ENCODE results near the gene ELOVL3. TPM values are rescaled to one million over a fixed set of nuclear protein-coding genes. Genes with fewer than 3 reads are reported as not detected.

Gene ELOVL3
- total and polyA plus RNA-seq, 12 donors = 0.35 to 26.3 (median 0.93) TPM; not detected in 2

- no peak for TF ChIP-seq CTCF (IDR thresholded peaks at IDR 0.05)
- no peak for TF ChIP-seq POLR2A (IDR thresholded peaks at IDR 0.05)
- peaks cover 20 to 41% of the 10 kb centered on the region in 2 donors for H3K4me1 ChIP-seq (replicated peaks in 1 of 2)
- H3K9me3 ChIP-seq (replicated peaks in 1 of 3) = no peaks in the 10 kb centered on the region
- DNase-seq = no peak
- H3K4me3 ChIP-seq = no peak overlapping the region
- no peaks in the 10 kb centered on the region for H3K36me3 ChIP-seq (replicated peaks in 1 of 2)
- H3K27ac ChIP-seq = peak overlapping the region in 1 of 5 donors; percentile 28
- H3K27me3 ChIP-seq = no peaks in the 10 kb centered on the region
- intact Hi-C loops (cut with DNase I) = no loop called here
- WGBS, 4 donors = 37 to 53% (median 47%) methylated on average over 3 of the region's 3 CpGs
Measured at GRCh38 chr10:102269017-102269416, 42.9 kb downstream of the ELOVL3 start.

GRCh38 chr10:102274062-102274461, 48.0 kb downstream of the ELOVL3 start:
- Histone ChIP-seq H3K9me3 (replicated peaks in 1 of 3) (no peaks in the 10 kb centered on the region), H3K4me1 (replicated peaks in 1 of 2) (peaks cover 2 to 20% of the 10 kb centered on the region in 2 donors), H3K36me3 (replicated peaks in 1 of 2) (no peaks in the 10 kb centered on the region), H3K4me3 (no peak overlapping the region), H3K27ac (no peak overlapping the region), H3K27me3 (no peaks in the 10 kb centered on the region)
- DNase-seq = no peak
- intact Hi-C loops (cut with DNase I) = no loop called here
- 67 to 84% (median 72%) methylated on average over 1 of the region's 1 CpG; no CpG with 5 or more reads in 1 of the 4 donors for WGBS, 4 donors
- TF ChIP-seq CTCF (IDR thresholded peaks at IDR 0.05) (no peak), POLR2A (IDR thresholded peaks at IDR 0.05) (no peak)

- no peaks in the 10 kb centered on the region for H3K36me3 ChIP-seq (replicated peaks in 1 of 2)
- no peak overlapping the region for H3K27ac ChIP-seq
- no peak overlapping the region for H3K4me3 ChIP-seq
- TF ChIP-seq CTCF (IDR thresholded peaks at IDR 0.05) = no peak
- no peak for TF ChIP-seq POLR2A (IDR thresholded peaks at IDR 0.05)
- H3K9me3 ChIP-seq (replicated peaks in 1 of 3) = no peaks in the 10 kb centered on the region
- WGBS, 4 donors = 75 to 88% (median 86%) methylated on average over 2 of the region's 2 CpGs
- H3K27me3 ChIP-seq = no peaks in the 10 kb centered on the region
- H3K4me1 ChIP-seq (replicated peaks in 1 of 2) = peaks cover 8 to 27% of the 10 kb centered on the region in 2 donors
- DNase-seq = no peak
- intact Hi-C loops (cut with DNase I) = no loop called here
Measured at GRCh38 chr10:102275343-102275742, 49.2 kb downstream of the ELOVL3 start.

GRCh38 chr10:102279104-102279503, 53.0 kb downstream of the ELOVL3 start:
- H3K27me3 ChIP-seq = no peaks in the 10 kb centered on the region
- no peak for DNase-seq
- H3K27ac ChIP-seq = no peak overlapping the region
- intact Hi-C loops (cut with DNase I) = no loop called here
- H3K9me3 ChIP-seq (replicated peaks in 1 of 3) = no peaks in the 10 kb centered on the region
- H3K4me3 ChIP-seq = no peak overlapping the region
- TF ChIP-seq CTCF (IDR thresholded peaks at IDR 0.05) (no peak), POLR2A (IDR thresholded peaks at IDR 0.05) (no peak)
- H3K36me3 ChIP-seq (replicated peaks in 1 of 2) = no peaks in the 10 kb centered on the region
- H3K4me1 ChIP-seq (replicated peaks in 1 of 2) = peaks cover 11 to 32% of the 10 kb centered on the region in 2 donors

Other genes starting within 250 kb of the ELOVL3 start
- gene ARMH3, start 170.1 kb upstream of the ELOVL3 start, total RNA-seq = 10 to 100 TPM; 12.6 to 29.7 (median 18.2) TPM
- 10 to 100 TPM; 13.9 to 23.1 (median 16.7) TPM for gene ARMH3, start 170.1 kb upstream of the ELOVL3 start, polyA plus RNA-seq
- 10 to 100 TPM; 17.2 to 46.0 (median 25.1) TPM for gene HPS6, start 160.9 kb upstream of the ELOVL3 start, total RNA-seq
- 10 to 100 TPM in 1 of 3 donors, 1 to 10 TPM in 2; 4.5 to 13.0 (median 9.5) TPM for gene HPS6, start 160.9 kb upstream of the ELOVL3 start, polyA plus RNA-seq
- gene LDB1, start 105.9 kb upstream of the ELOVL3 start, total RNA-seq = 10 to 100 TPM; 24.1 to 68.0 (median 52.8) TPM
- 10 to 100 TPM; 24.7 to 76.9 (median 24.8) TPM for gene LDB1, start 105.9 kb upstream of the ELOVL3 start, polyA plus RNA-seq
- 10 to 100 TPM; 11.1 to 39.9 (median 19.0) TPM for gene PPRC1, start 93.3 kb upstream of the ELOVL3 start, total RNA-seq
- gene PPRC1, start 93.3 kb upstream of the ELOVL3 start, polyA plus RNA-seq = 10 to 100 TPM; 24.7 to 35.8 (median 35.2) TPM
- gene NOLC1, start 73.9 kb upstream of the ELOVL3 start, total RNA-seq = 10 to 100 TPM; 26.2 to 59.4 (median 33.3) TPM
- 100 to 1,000 TPM in 1 of 3 donors, 10 to 100 TPM in 2; 18.6 to 111 (median 21.6) TPM for gene NOLC1, start 73.9 kb upstream of the ELOVL3 start, polyA plus RNA-seq
- gene PITX3, start 15.2 kb downstream of the ELOVL3 start, total RNA-seq = 1 to 10 TPM in 1 of 9 donors, under 1 TPM in 1, not detected in 7; 0.69 to 5.2 TPM
- gene PITX3, start 15.2 kb downstream of the ELOVL3 start, polyA plus RNA-seq = not detected
- gene GBF1, start 19.2 kb downstream of the ELOVL3 start, total RNA-seq = 10 to 100 TPM; 28.4 to 46.1 (median 40.7) TPM
- gene GBF1, start 19.2 kb downstream of the ELOVL3 start, polyA plus RNA-seq = 10 to 100 TPM; 16.4 to 35.1 (median 20.6) TPM
- 10 to 100 TPM; 14.3 to 73.2 (median 27.4) TPM for gene NFKB2, start 169.4 kb downstream of the ELOVL3 start, total RNA-seq
- 10 to 100 TPM; 17.3 to 92.6 (median 85.8) TPM for gene NFKB2, start 169.4 kb downstream of the ELOVL3 start, polyA plus RNA-seq
- gene PSD, start 192.5 kb downstream of the ELOVL3 start, total RNA-seq = 10 to 100 TPM in 2 of 9 donors, 1 to 10 TPM in 5, under 1 TPM in 1, not detected in 1; 0.54 to 17.1 (median 7.7) TPM
- 10 to 100 TPM in 2 of 3 donors, 1 to 10 TPM in 1; 3.4 to 43.7 (median 10.4) TPM for gene PSD, start 192.5 kb downstream of the ELOVL3 start, polyA plus RNA-seq
- 10 to 100 TPM; 21.6 to 61.9 (median 32.3) TPM for gene FBXL15, start 194.5 kb downstream of the ELOVL3 start, total RNA-seq
- 10 to 100 TPM in 2 of 3 donors, 1 to 10 TPM in 1; 2.1 to 26.1 (median 25.5) TPM for gene FBXL15, start 194.5 kb downstream of the ELOVL3 start, polyA plus RNA-seq
- 100 to 1,000 TPM in 1 of 9 donors, 10 to 100 TPM in 8; 70.2 to 115 (median 85.7) TPM for gene CUEDC2, start 206.3 kb downstream of the ELOVL3 start, total RNA-seq
- gene CUEDC2, start 206.3 kb downstream of the ELOVL3 start, polyA plus RNA-seq = 10 to 100 TPM; 71.4 to 75.3 (median 73.1) TPM
- under 1 TPM in 3 of 9 donors, not detected in 6; 0.14 to 0.28 (median 0.18) TPM for gene C10orf95, start 225.2 kb downstream of the ELOVL3 start, total RNA-seq
- under 1 TPM in 2 of 3 donors, not detected in 1; 0.24 TPM for gene C10orf95, start 225.2 kb downstream of the ELOVL3 start, polyA plus RNA-seq

Data from adrenal gland (tissue), 12 donors.